WTC11 (cell line): ENCODE measurements around the gene TRIP13. TPM values are rescaled to one million over a fixed set of nuclear protein-coding genes. Genes with fewer than 3 reads are reported as not detected.

ENCODE experiments used
- ATAC-seq: fragments of 200-7000 bp; cut with Tn5 transposase; 2 replicates; pipeline ENCODE4 v1.10.0; 2021; ENCODE audit warnings: mild to moderate bottlenecking, moderate library complexity
- CTCF ChIA-PET: fragments of 300-600 bp; sonication (Branson Sonifier 250); formaldehyde crosslinking; loops from one replicate; lab custom pipeline; 2021; ENCODE audit warnings: antibody characterized with exemption; lab: Charles Lee
- POLR2A ChIA-PET: fragments of 350-600 bp; sonication (Branson Sonifier 250); formaldehyde crosslinking; loops from one replicate; lab custom pipeline; 2021; ENCODE audit warnings: antibody characterized with exemption; lab: Charles Lee
- DNase-seq: peaks from one replicate; pipeline ENCODE4 v3.0.0; 2021; ENCODE audit warnings: low spot score
- H3K27ac Mint-ChIP-seq: 2 replicates; pipeline ENCODE4 v1.8.0; 2021; ENCODE audit warnings: mixed read lengths
- H3K27me3 Mint-ChIP-seq: 2 replicates; pipeline ENCODE4 v1.8.0; 2021; ENCODE audit warnings: low read depth, mild to moderate bottlenecking, moderate library complexity, mixed read lengths
- H3K36me3 Mint-ChIP-seq: 2 replicates; pipeline ENCODE4 v1.8.0; 2021; ENCODE audit warnings: mixed read lengths
- H3K4me1 Mint-ChIP-seq: 2 replicates; pipeline ENCODE4 v1.8.0; 2022; ENCODE audit warnings: mixed read lengths
- H3K4me3 Mint-ChIP-seq: 2 replicates; pipeline ENCODE4 v1.8.0; 2021; ENCODE audit warnings: mild to moderate bottlenecking, moderate library complexity, mixed read lengths
- H3K9me3 Mint-ChIP-seq: 2 replicates; pipeline ENCODE4 v1.8.0; 2021; ENCODE audit warnings: mixed read lengths
- ATF1 ChIP-seq: sonication (generic); formaldehyde crosslinking; IDR thresholded peaks from 2 replicates; pipeline ENCODE4 v1.8.1; 2023; ENCODE audit warnings: mild to moderate bottlenecking, moderate library complexity, missing genetic modification reagents
- CREB1 ChIP-seq: sonication (generic); formaldehyde crosslinking; IDR thresholded peaks from 2 replicates; pipeline ENCODE4 v1.8.0; 2023; ENCODE audit warnings: mild to moderate bottlenecking, missing genetic modification reagents
- CREM ChIP-seq: sonication (generic); formaldehyde crosslinking; IDR thresholded peaks from 2 replicates; pipeline ENCODE4 v1.8.1; 2022; ENCODE audit warnings: mild to moderate bottlenecking, missing genetic modification reagents, moderate library complexity
- EMX1 ChIP-seq: fragments of 250-450 bp; sonication (Bioruptor Pico); IDR thresholded peaks from 2 replicates; pipeline ENCODE4 v1.8.0; 2021; ENCODE audit warnings: mild to moderate bottlenecking
- ESRRA ChIP-seq: sonication (generic); formaldehyde crosslinking; IDR thresholded peaks from 2 replicates; pipeline ENCODE4 v1.8.1; 2022; ENCODE audit warnings: mild to moderate bottlenecking, missing genetic modification reagents, borderline replicate concordance
- FOXK1 ChIP-seq: sonication (generic); formaldehyde crosslinking; IDR thresholded peaks from 2 replicates; pipeline ENCODE4 v1.8.0; 2022; ENCODE audit warnings: mild to moderate bottlenecking, moderate library complexity, missing genetic modification reagents
- NR2C2 ChIP-seq: sonication (generic); formaldehyde crosslinking; IDR thresholded peaks from 2 replicates; pipeline ENCODE4 v1.8.0; 2022; ENCODE audit warnings: mild to moderate bottlenecking, missing genetic modification reagents
- NR3C1 ChIP-seq: sonication (generic); formaldehyde crosslinking; conservative IDR thresholded peaks from 2 replicates; pipeline ENCODE4 v1.8.1; 2023; ENCODE audit warnings: low read depth, mild to moderate bottlenecking, missing genetic modification reagents
- OVOL2 ChIP-seq: fragments of 250-450 bp; sonication (Bioruptor Pico); IDR thresholded peaks from 2 replicates; pipeline ENCODE4 v1.9.0; 2021; ENCODE audit warnings: mild to moderate bottlenecking, borderline replicate concordance
- SMAD4 ChIP-seq: sonication (generic); formaldehyde crosslinking; IDR thresholded peaks from 2 replicates; pipeline ENCODE4 v1.8.0; 2022; ENCODE audit warnings: mild to moderate bottlenecking, missing genetic modification reagents
- TCF7 ChIP-seq: sonication (generic); formaldehyde crosslinking; IDR thresholded peaks from 2 replicates; pipeline ENCODE4 v1.8.0; 2022; ENCODE audit warnings: mild to moderate bottlenecking, low read depth, missing genetic modification reagents, moderate library complexity
- TEAD1 ChIP-seq: sonication (generic); formaldehyde crosslinking; IDR thresholded peaks from 2 replicates; pipeline ENCODE4 v1.8.0; 2022; ENCODE audit warnings: mild to moderate bottlenecking, missing genetic modification reagents
- ZNF232 ChIP-seq: sonication (generic); formaldehyde crosslinking; IDR thresholded peaks from 2 replicates; pipeline ENCODE4 v1.8.0; 2022; ENCODE audit warnings: mild to moderate bottlenecking, missing genetic modification reagents
- ZNF416 ChIP-seq: fragments of 250-450 bp; sonication (Bioruptor Pico); IDR thresholded peaks from 2 replicates; pipeline ENCODE4 v1.9.0; 2021; ENCODE audit warnings: mild to moderate bottlenecking, inconsistent platforms
- total RNA-seq: library from RNA; stranded (reverse); gene quantifications from 3 replicates; pipeline ENCODE4 v1.2.3, GENCODE V29; 2021
- TF ChIP-seq, protein P1 (sequence below): sonication (generic); formaldehyde crosslinking; IDR thresholded peaks from 2 replicates; pipeline ENCODE4 v1.8.1; 2023; ENCODE audit warnings: mild to moderate bottlenecking, missing genetic modification reagents
- TF ChIP-seq, protein P2 (sequence below): sonication (generic); formaldehyde crosslinking; IDR thresholded peaks from 2 replicates; pipeline ENCODE4 v1.8.0; 2022; ENCODE audit warnings: missing genetic modification reagents
- TF ChIP-seq, protein P3 (sequence below): fragments of 250-450 bp; sonication (Bioruptor Pico); IDR thresholded peaks from 2 replicates; pipeline ENCODE4 v1.8.0; 2021; ENCODE audit warnings: mild to moderate bottlenecking
- TF ChIP-seq, protein P4 (sequence below): sonication (generic); formaldehyde crosslinking; IDR thresholded peaks from 2 replicates; pipeline ENCODE4 v1.8.0; 2023; ENCODE audit warnings: missing genetic modification reagents
- TF ChIP-seq, protein P5 (sequence below): fragments of 250-450 bp; sonication (Bioruptor Pico); IDR thresholded peaks from 2 replicates; pipeline ENCODE4 v2.1.2; 2022; ENCODE audit warnings: mild to moderate bottlenecking, moderate library complexity
- TF ChIP-seq, protein P6 (sequence below): fragments of 250-450 bp; sonication (Bioruptor Pico); IDR thresholded peaks from 2 replicates; pipeline ENCODE4 v1.9.0; 2021; ENCODE audit warnings: mild to moderate bottlenecking
- TF ChIP-seq, protein P7 (sequence below): sonication (generic); formaldehyde crosslinking; IDR thresholded peaks from 2 replicates; pipeline ENCODE4 v1.8.1; 2023; ENCODE audit warnings: mild to moderate bottlenecking, missing genetic modification reagents, borderline replicate concordance

Gene TRIP13
- total RNA-seq, 1 experiment from 2014 or later: 33.7 TPM

DNA sequence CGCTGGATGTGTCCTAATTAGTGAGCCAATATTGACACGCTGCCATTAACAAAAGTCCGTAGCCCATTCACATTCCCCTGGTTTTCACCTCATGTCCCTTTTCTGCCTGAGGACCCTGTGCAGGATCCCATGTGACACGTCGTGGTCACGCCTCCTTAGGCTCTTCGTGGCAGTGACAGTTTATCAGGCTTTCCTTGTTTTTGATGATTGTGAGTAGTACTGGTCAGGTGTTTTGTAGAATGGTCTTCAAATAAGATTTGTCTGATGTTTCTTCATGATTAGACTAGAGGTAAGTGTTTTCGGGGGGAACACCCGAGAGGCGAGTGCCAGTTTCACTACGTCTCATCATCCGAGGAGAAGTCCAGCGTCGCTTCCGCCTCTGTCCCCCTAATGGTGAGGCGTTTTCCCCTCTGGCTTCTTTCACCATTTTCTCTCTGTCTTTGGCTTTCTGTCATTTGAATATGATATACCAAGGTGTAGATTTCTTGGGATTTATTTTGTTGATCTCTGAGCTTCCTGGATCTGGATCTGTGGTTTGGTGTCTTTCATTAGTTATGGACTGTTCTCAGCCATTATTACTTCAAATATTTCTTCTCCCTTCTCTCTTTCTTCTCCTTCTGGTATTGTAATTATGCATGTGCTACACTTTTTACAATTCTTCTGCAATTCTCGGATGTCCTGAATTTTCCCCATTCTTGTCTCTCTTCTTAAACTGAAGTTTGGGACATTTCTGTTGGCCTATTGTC, 57.3 kb downstream of the TRIP13 start:
- Mint-ChIP-seq H3K4me3 (no peak overlapping the region), H3K4me1 (no peaks in the 10 kb centered on the region), H3K36me3 (no peaks in the 10 kb centered on the region), H3K9me3 (no peaks in the 10 kb centered on the region), H3K27ac (no peak overlapping the region)
- no peak for DNase-seq
- ChIA-PET POLR2A (no interaction called here), CTCF (interaction anchor here (2.3 kb wide), 1 partner anchor 33 kb away, joined by 12 read pairs; no protein-coding TSS in a partner anchor)
- TF ChIP-seq ZNF232 (CRISPR knock-in tag): no peak
- TF ChIP-seq, protein P1, sequence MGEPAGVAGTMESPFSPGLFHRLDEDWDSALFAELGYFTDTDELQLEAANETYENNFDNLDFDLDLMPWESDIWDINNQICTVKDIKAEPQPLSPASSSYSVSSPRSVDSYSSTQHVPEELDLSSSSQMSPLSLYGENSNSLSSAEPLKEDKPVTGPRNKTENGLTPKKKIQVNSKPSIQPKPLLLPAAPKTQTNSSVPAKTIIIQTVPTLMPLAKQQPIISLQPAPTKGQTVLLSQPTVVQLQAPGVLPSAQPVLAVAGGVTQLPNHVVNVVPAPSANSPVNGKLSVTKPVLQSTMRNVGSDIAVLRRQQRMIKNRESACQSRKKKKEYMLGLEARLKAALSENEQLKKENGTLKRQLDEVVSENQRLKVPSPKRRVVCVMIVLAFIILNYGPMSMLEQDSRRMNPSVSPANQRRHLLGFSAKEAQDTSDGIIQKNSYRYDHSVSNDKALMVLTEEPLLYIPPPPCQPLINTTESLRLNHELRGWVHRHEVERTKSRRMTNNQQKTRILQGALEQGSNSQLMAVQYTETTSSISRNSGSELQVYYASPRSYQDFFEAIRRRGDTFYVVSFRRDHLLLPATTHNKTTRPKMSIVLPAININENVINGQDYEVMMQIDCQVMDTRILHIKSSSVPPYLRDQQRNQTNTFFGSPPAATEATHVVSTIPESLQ: no peak
- TF ChIP-seq, protein P2, sequence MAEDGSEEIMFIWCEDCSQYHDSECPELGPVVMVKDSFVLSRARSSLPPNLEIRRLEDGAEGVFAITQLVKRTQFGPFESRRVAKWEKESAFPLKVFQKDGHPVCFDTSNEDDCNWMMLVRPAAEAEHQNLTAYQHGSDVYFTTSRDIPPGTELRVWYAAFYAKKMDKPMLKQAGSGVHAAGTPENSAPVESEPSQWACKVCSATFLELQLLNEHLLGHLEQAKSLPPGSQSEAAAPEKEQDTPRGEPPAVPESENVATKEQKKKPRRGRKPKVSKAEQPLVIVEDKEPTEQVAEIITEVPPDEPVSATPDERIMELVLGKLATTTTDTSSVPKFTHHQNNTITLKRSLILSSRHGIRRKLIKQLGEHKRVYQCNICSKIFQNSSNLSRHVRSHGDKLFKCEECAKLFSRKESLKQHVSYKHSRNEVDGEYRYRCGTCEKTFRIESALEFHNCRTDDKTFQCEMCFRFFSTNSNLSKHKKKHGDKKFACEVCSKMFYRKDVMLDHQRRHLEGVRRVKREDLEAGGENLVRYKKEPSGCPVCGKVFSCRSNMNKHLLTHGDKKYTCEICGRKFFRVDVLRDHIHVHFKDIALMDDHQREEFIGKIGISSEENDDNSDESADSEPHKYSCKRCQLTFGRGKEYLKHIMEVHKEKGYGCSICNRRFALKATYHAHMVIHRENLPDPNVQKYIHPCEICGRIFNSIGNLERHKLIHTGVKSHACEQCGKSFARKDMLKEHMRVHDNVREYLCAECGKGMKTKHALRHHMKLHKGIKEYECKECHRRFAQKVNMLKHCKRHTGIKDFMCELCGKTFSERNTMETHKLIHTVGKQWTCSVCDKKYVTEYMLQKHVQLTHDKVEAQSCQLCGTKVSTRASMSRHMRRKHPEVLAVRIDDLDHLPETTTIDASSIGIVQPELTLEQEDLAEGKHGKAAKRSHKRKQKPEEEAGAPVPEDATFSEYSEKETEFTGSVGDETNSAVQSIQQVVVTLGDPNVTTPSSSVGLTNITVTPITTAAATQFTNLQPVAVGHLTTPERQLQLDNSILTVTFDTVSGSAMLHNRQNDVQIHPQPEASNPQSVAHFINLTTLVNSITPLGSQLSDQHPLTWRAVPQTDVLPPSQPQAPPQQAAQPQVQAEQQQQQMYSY: no peak
- no peak for TF ChIP-seq FOXK1 (CRISPR knock-in tag)
- TF ChIP-seq ESRRA (CRISPR knock-in tag): no peak
- TF ChIP-seq OVOL2 (CRISPR knock-in tag): no peak
- no peak for TF ChIP-seq TEAD1 (CRISPR knock-in tag)
- no peak for TF ChIP-seq EMX1 (CRISPR knock-in tag)
- TF ChIP-seq TCF7: no peak
- TF ChIP-seq, protein P3, sequence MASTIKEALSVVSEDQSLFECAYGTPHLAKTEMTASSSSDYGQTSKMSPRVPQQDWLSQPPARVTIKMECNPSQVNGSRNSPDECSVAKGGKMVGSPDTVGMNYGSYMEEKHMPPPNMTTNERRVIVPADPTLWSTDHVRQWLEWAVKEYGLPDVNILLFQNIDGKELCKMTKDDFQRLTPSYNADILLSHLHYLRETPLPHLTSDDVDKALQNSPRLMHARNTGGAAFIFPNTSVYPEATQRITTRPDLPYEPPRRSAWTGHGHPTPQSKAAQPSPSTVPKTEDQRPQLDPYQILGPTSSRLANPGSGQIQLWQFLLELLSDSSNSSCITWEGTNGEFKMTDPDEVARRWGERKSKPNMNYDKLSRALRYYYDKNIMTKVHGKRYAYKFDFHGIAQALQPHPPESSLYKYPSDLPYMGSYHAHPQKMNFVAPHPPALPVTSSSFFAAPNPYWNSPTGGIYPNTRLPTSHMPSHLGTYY: no peak
- TF ChIP-seq, protein P4, sequence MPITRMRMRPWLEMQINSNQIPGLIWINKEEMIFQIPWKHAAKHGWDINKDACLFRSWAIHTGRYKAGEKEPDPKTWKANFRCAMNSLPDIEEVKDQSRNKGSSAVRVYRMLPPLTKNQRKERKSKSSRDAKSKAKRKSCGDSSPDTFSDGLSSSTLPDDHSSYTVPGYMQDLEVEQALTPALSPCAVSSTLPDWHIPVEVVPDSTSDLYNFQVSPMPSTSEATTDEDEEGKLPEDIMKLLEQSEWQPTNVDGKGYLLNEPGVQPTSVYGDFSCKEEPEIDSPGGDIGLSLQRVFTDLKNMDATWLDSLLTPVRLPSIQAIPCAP (CRISPR knock-in tag): no peak
- no peak for TF ChIP-seq ZNF416
- no peak for TF ChIP-seq ATF1 (CRISPR knock-in tag)
- no peak for TF ChIP-seq SMAD4 (CRISPR knock-in tag)
- no peak for TF ChIP-seq CREB1 (CRISPR knock-in tag)
- TF ChIP-seq, all 79 proteins: peak for 0
- peaks cover 4% of the 10 kb centered on the region; the same call in 1 of the 2 replicates for H3K27me3 Mint-ChIP-seq
- ATAC-seq: no peak

DNA sequence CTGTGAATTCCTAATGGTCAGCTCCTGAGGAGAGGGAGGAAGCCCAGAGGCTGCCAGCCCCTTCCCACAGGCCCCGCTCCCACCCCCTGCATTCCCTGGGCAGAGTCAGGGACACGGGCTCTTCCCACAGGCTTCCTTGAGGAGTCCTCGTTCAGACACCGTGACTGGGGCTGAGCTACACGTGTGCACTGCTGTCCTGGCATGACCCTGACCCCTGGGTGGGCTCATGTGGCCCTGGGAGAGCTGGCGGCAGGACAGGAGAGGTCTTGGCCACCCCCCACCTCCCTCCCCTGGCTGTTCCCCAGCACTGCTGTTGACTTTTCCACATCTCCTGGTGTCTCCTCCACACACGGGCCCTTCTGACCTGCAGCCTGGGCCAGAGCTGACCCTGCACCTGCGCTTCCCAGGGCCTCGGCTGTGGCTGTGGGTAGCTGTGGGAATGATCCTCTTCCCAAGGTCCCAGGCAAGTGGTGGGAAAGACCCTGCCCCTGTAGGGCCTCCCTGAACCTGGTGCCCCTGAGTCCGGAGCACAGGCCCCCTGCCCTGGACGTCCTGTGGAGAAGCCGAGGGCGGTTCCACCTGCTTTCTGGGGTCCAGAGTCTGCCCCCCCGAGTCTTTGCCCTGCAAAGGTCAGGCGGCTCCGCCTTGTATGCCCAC, 59.4 kb downstream of the TRIP13 start:
- Mint-ChIP-seq H3K27me3 (no peaks in the 10 kb centered on the region), H3K27ac (no peak overlapping the region), H3K4me1 (no peaks in the 10 kb centered on the region), H3K36me3 (no peaks in the 10 kb centered on the region), H3K9me3 (no peaks in the 10 kb centered on the region), H3K4me3 (no peak overlapping the region)
- ATAC-seq (no peak), DNase-seq (no peak)
- ChIA-PET CTCF (interaction anchor here (1.0 kb wide), 1 partner anchor 188 kb away, joined by 3 read pairs; no protein-coding TSS in a partner anchor), POLR2A (no interaction called here)
- TF ChIP-seq NR2C2 (CRISPR knock-in tag) (no peak), ZNF416 (no peak), CREM (CRISPR knock-in tag) (no peak), NR3C1 (no peak), ATF1 (CRISPR knock-in tag) (no peak)
- TF ChIP-seq, protein P5, sequence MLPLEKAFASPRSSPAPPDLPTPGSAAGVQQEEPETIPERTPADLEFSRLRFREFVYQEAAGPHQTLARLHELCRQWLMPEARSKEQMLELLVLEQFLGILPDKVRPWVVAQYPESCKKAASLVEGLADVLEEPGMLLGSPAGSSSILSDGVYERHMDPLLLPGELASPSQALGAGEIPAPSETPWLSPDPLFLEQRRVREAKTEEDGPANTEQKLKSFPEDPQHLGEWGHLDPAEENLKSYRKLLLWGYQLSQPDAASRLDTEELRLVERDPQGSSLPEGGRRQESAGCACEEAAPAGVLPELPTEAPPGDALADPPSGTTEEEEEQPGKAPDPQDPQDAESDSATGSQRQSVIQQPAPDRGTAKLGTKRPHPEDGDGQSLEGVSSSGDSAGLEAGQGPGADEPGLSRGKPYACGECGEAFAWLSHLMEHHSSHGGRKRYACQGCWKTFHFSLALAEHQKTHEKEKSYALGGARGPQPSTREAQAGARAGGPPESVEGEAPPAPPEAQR: no peak
- TF ChIP-seq, protein P6, sequence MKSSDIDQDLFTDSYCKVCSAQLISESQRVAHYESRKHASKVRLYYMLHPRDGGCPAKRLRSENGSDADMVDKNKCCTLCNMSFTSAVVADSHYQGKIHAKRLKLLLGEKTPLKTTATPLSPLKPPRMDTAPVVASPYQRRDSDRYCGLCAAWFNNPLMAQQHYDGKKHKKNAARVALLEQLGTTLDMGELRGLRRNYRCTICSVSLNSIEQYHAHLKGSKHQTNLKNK (CRISPR knock-in tag): no peak
- TF ChIP-seq, protein P7, sequence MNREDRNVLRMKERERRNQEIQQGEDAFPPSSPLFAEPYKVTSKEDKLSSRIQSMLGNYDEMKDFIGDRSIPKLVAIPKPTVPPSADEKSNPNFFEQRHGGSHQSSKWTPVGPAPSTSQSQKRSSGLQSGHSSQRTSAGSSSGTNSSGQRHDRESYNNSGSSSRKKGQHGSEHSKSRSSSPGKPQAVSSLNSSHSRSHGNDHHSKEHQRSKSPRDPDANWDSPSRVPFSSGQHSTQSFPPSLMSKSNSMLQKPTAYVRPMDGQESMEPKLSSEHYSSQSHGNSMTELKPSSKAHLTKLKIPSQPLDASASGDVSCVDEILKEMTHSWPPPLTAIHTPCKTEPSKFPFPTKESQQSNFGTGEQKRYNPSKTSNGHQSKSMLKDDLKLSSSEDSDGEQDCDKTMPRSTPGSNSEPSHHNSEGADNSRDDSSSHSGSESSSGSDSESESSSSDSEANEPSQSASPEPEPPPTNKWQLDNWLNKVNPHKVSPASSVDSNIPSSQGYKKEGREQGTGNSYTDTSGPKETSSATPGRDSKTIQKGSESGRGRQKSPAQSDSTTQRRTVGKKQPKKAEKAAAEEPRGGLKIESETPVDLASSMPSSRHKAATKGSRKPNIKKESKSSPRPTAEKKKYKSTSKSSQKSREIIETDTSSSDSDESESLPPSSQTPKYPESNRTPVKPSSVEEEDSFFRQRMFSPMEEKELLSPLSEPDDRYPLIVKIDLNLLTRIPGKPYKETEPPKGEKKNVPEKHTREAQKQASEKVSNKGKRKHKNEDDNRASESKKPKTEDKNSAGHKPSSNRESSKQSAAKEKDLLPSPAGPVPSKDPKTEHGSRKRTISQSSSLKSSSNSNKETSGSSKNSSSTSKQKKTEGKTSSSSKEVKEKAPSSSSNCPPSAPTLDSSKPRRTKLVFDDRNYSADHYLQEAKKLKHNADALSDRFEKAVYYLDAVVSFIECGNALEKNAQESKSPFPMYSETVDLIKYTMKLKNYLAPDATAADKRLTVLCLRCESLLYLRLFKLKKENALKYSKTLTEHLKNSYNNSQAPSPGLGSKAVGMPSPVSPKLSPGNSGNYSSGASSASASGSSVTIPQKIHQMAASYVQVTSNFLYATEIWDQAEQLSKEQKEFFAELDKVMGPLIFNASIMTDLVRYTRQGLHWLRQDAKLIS: no peak
